Neural crest cell (in vitro differentiated cells): Measurements from ENCODE around the gene COL11A2. TPM values are rescaled to one million over a fixed set of nuclear protein-coding genes. Genes with fewer than 3 reads are reported as not detected.

Source experiments
- DNase-seq: peaks from one replicate; pipeline ENCODE4 v3.0.0; 2021; ENCODE audit warnings: low read depth, mixed read lengths, low spot score
- H3K27ac Mint-ChIP-seq: one replicate; pipeline ENCODE4 v1.8.0; 2021; ENCODE audit warnings: mild to moderate bottlenecking, mixed read lengths; ENCODE audit not compliant: unreplicated experiment
- H3K27me3 Mint-ChIP-seq: 2 replicates; pipeline ENCODE4 v1.8.0; 2021; ENCODE audit warnings: low read depth, mild to moderate bottlenecking, mixed read lengths
- H3K36me3 Mint-ChIP-seq: 2 replicates; pipeline ENCODE4 v1.8.0; 2021; ENCODE audit warnings: low read depth, mild to moderate bottlenecking, mixed read lengths
- H3K4me1 Mint-ChIP-seq: 2 replicates; pipeline ENCODE4 v1.8.0; 2021; ENCODE audit warnings: mixed read lengths
- H3K4me3 Mint-ChIP-seq: one replicate; pipeline ENCODE4 v1.8.0; 2021; ENCODE audit warnings: mild to moderate bottlenecking, mixed read lengths
- H3K9me3 Mint-ChIP-seq: 2 replicates; pipeline ENCODE4 v1.8.0; 2021; ENCODE audit warnings: mixed read lengths
- CTCF ChIP-seq: fragments of 200-600 bp; sonication (generic); conservative IDR thresholded peaks from 2 replicates; pipeline ENCODE4 v1.5.0; 2021; ENCODE audit warnings: antibody characterized with exemption, mild to moderate bottlenecking
- total RNA-seq: library from RNA; stranded (reverse); gene quantifications from 2 replicates; pipeline ENCODE4 v1.2.1, GENCODE V29; 2021

The COL11A2 gene
- total RNA-seq, 1 donor from 2014 or later, result 4.2 TPM

DNA sequence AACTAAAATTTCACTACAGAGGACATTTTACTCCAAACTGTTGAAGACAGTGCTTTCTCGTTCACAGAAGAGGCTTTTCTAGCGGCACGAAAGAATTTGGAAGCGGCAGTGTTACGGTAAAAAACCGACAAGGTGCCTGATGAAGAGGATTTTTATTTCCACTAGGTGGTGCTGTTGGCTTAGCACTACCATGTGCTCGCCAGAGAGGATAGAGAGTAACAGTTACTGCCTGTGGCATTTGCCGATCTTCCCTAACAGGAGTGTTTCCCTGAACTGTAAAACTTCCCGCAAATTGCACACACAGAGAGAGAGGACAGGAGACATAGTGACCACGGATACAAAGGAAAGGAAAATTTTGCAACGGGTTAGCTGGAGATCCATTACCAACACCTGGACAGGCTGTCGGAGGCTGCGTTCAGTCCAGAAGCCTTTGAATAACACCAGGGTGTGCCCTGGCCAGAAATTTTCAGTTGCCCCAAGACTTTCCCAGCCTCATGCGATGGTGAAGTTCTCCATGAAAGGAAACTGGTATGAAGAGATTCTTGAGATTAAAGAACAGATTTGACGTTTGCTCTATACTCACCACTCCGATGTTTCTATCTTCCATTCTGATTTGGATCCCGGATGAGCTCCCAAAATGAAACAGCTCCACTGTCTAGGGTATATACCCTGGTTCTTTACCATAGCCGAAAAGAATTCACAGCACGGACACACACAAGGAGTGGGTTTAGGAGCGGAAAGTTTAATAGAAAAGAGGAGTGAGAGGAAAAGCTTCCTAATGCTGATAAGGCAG lies 68.3 kb downstream of the COL11A2 start:
- Mint-ChIP-seq H3K9me3 (peaks cover 3% of the 10 kb centered on the region), H3K4me3 (no peak overlapping the region), H3K27me3 (peaks cover 65% of the 10 kb centered on the region), H3K36me3 (no peaks in the 10 kb centered on the region), H3K4me1 (peaks cover 10% of the 10 kb centered on the region), H3K27ac (no peak overlapping the region)
- peak; percentile 70 for TF ChIP-seq CTCF
- DNase-seq, result peak; percentile 28

DNA sequence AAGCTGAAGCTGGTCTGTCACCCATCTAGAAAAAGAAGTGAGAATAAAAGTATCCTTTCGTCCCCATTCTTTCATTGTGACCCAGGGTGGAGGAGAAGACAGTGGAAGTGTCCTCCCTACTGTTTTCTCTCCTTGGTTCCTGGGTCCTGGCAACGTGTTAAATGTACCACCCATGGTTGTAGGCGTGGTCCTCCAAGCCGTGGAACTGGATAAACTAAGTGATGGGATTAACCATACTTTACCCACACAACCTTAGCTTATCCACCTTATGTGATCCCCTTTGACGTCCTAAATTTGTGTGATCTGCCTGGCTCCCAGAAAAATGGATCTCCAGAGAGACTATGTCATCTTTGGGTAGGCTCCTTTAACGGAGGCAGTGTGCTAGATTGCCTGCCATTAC lies 69.1 kb downstream of the COL11A2 start:
- H3K9me3 Mint-ChIP-seq, result peaks cover 3% of the 10 kb centered on the region
- TF ChIP-seq CTCF, result no peak
- peaks cover 70% of the 10 kb centered on the region for H3K27me3 Mint-ChIP-seq
- H3K27ac Mint-ChIP-seq, result no peak overlapping the region
- DNase-seq, result no peak
- H3K4me1 Mint-ChIP-seq, result peaks cover 10% of the 10 kb centered on the region
- no peaks in the 10 kb centered on the region for H3K36me3 Mint-ChIP-seq
- no peak overlapping the region for H3K4me3 Mint-ChIP-seq

DNA sequence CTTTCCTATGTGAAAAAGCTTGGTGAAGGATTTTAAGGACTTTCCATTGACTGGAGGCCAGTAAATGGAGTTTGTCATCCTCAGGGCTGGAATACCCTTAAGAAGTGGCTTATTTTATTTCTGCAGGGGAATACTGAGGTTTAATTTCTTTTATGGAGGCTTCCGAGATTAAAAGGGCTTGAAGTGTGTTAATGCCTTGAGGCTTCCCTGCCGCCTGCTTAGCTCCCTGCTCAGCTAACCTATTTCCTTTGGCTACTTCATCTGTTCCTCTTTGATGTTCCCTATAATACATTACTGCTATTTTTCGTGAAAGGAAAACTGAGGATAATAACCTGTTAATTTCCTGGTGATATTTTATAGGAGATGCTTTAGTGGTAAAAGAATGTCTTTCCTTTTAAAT lies 72.3 kb downstream of the COL11A2 start:
- no peak for DNase-seq
- no peak overlapping the region for H3K27ac Mint-ChIP-seq
- peaks cover 15% of the 10 kb centered on the region for H3K4me1 Mint-ChIP-seq
- no peak for TF ChIP-seq CTCF
- H3K4me3 Mint-ChIP-seq, result no peak overlapping the region
- H3K27me3 Mint-ChIP-seq, result peaks cover 86% of the 10 kb centered on the region
- H3K36me3 Mint-ChIP-seq, result no peaks in the 10 kb centered on the region
- peaks cover 3% of the 10 kb centered on the region for H3K9me3 Mint-ChIP-seq

GRCh38 chr6:33118525-33119123 lies 73.6 kb downstream of the COL11A2 start:
- DNase-seq, result no peak
- Mint-ChIP-seq H3K36me3 (no peaks in the 10 kb centered on the region), H3K4me3 (no peak overlapping the region), H3K9me3 (no peaks in the 10 kb centered on the region), H3K27ac (no peak overlapping the region), H3K27me3 (peaks cover 93% of the 10 kb centered on the region), H3K4me1 (peaks cover 7% of the 10 kb centered on the region)
- TF ChIP-seq CTCF, result peak; percentile 87

- no peak overlapping the region for H3K4me3 Mint-ChIP-seq
- peaks cover 94% of the 10 kb centered on the region for H3K27me3 Mint-ChIP-seq
- H3K27ac Mint-ChIP-seq, result no peak overlapping the region
- DNase-seq, result no peak
- H3K9me3 Mint-ChIP-seq, result no peaks in the 10 kb centered on the region
- no peak for TF ChIP-seq CTCF
- peaks cover 7% of the 10 kb centered on the region for H3K4me1 Mint-ChIP-seq
- no peaks in the 10 kb centered on the region for H3K36me3 Mint-ChIP-seq
Measured at GRCh38 chr6:33117811-33118277, 74.4 kb downstream of the COL11A2 start.
